HG03520 (cell line): ENCODE measurements around the gene SFMBT2.
"Not testable (repeated sequence)": the region's sequence is repeated elsewhere in the genome, so short reads cannot be mapped to it uniquely, and the experiment has no call there.

Source experiments
- ATAC-seq: cut with Tn5 transposase; IDR thresholded peaks from one replicate; pipeline ENCODE4 v1.9.1; 2021; ENCODE audit warnings: mild to moderate bottlenecking, moderate library complexity; ENCODE audit not compliant: unreplicated experiment

The SFMBT2 gene

GRCh38 chr10:7301006-7301778, 109.6 kb downstream of the SFMBT2 start:
- ATAC-seq = no peak

GRCh38 chr10:7300384-7300971, 110.4 kb downstream of the SFMBT2 start:
- no peak for ATAC-seq

DNA sequence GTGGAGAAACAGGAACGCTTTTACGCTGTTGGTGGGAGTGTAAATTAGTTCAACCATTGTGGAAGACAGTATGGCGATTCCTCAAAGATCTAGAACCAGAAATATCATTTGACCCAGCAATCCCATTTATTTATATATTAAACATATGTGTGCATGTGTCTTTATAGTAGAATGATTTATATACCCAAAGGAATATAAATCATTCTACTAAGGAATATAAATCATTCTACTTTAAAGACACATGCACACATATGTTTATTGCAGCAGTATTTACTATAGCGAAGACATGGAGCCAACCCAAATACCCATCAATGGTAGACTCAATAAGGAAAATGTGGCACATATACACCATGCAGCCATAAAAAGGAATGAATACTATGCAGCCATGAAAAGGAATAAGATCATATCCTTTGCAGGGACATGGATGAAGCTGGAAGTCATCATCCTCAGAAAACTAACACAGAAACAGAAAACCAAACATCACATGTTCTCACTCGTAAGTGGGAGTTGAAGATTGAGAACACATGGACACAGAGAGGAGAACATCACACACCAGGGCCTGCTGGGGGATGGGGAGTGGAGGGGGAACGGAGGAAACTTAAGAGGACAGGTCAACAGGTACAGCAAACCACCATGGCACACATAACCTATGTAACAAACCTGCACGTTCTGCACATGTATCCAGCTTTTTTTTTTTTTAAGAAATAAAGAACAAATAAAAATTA, 111.1 kb downstream of the SFMBT2 start:
- ATAC-seq = not testable (repeated sequence)

DNA sequence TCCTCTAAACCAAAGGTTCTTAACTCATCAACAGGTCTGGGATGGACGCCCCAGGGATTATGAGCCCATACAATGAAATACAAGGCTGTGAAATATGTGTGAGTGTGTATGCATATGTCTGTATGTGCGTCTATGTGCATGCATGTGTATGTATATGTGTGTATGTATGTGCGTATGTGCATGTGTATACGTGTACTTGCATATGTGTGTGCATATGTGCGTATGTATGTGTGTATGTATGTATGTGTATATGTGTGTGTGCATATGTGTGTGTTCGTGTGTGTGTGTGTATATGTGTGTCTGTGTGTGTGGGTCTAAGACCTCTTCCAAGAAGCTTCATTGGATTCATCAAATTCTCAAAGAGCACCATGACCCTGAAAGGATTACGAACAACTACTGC, 112.3 kb downstream of the SFMBT2 start:
- no peak for ATAC-seq

GRCh38 chr10:7297094-7297493, 113.7 kb downstream of the SFMBT2 start:
- ATAC-seq = no peak

DNA sequence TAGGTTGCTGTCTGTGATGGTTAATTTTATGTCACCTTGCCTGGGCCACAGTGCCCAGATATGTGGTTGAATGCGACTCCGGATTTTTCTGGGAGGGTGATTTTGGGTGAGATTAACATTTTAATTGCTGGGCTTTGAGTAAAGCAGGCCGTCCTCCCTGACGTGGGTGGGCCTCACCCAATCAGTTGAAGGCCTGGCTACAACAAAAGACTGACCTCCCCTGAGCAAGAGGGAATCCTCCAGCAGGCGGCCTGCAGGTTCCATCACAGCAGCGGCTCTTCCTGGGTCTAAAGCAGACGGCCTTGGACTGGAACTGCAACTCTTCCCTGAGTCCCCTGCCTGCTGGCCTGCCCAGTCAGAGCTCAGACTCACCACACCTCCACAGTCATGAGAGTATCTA, 114.2 kb downstream of the SFMBT2 start:
- no peak for ATAC-seq

- ATAC-seq = no peak
These were observed 114.8 kb downstream of the SFMBT2 start for GRCh38 chr10:7296076-7296475.

- ATAC-seq = no peak
These were observed 117.4 kb downstream of the SFMBT2 start for GRCh38 chr10:7293378-7293920.

DNA sequence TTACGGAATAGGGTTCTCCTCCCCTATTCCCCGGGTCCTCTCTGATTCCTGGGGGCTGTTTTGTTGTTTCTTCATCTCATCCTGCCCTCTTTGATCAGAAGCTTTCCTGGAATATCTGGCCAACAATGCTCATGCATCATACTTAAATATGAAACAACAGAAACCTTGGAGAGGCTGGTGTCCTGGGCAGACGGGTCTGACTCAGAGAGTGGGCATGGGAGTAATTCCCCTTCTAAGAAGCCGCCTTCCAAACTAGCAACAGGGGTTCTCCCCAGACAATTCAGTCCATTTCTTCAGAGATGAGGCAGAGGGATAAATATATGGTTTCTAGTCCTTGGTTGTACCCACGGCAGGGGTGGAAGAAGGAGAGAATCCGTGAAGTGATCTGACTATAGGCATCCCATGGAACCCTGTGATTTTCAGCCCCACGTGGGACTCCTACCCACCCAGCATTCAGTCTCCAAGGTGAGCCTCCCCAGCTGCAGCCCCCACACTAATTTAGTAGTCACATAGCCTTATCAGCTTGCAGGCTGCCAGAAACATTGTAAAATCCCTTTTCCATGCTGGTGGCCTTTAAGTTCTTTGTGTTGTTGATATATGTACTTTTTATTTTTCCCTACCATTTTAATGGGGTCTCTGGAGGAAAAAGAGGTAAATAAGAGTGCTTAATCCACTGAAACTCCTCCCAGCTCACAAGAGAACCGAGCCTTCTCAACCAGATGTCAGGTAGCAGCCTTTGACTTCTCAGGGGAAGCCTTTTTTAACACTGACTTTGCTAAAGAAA, 119.2 kb downstream of the SFMBT2 start:
- ATAC-seq = no peak

GRCh38 chr10:7288060-7288690, 122.7 kb downstream of the SFMBT2 start:
- no peak for ATAC-seq

GRCh38 chr10:7287377-7287776, 123.5 kb downstream of the SFMBT2 start:
- ATAC-seq = no peak

DNA sequence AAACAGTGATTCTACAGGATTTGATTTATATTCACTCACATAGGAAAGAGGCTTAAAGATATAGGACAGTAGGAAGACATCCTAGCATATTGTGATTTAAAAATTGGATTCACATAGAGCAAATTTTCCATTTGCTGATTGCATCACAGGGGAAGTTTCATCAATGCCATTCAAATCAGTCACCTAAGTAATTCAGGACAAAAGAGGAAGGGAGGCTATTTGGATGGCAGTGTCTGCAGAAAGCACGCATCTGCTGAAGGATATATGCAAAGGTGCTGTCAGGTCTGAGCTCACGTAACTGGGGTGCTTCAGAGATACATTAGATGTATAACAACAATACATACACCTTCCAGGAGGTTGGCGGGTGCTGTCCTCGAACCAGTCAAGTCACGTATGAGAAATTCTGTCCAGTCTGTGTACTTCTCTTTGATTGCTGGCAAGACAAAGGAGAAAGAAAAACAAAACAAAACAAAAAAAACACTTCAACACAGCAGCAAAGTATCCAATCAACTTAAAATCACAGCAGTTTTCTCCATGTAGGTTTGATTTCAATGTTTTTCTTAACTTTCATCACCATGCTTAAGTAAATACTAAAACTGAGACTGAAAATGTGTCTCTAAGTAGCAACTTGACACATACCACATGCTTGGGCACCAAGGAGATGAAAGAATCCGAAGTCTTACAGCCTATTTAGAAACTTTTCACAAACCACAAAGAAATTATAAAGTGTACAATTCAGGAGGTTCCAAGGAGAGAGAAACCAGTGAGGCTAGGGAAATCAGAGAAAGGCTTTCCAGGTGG, 125.1 kb downstream of the SFMBT2 start:
- no peak for ATAC-seq

DNA sequence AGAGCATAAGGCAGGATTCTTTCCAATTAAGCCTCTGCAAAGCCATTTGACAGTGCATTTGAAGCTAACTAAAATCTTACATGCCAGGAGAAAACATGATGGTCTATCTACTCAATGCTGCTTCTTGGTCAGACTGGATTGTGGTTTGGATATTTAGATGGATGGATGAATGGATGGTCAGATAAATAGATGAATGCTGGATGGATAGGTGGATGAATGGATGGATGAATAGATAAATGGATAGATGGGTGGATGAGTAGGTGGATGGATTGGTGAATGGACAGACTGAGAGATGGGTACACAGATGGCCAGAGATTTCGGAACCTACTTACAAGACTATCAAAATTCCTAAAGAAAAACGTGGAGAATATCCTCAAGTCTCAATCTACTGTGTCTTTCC, 127.6 kb downstream of the SFMBT2 start:
- ATAC-seq = no peak

DNA sequence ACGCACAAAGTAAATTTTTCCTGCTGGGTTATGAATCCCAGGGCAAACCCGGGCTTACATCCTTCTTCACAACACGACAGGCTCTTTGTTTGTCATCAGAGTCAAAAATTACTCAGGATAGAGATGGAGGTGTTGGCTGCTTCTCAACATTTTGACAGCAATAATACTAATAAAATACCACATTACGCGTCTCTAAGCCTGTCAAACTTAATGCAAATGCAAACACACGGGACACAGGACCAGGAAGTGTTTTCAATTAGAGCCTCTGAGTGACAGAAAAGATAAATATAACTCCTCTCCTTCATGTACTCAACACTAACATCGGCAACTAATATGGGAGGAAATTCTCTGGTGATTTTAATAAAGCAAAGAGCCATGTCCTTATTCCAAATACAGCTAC, 128.4 kb downstream of the SFMBT2 start:
- no peak for ATAC-seq

GRCh38 chr10:7281429-7281828, 129.4 kb downstream of the SFMBT2 start:
- ATAC-seq = no peak

DNA sequence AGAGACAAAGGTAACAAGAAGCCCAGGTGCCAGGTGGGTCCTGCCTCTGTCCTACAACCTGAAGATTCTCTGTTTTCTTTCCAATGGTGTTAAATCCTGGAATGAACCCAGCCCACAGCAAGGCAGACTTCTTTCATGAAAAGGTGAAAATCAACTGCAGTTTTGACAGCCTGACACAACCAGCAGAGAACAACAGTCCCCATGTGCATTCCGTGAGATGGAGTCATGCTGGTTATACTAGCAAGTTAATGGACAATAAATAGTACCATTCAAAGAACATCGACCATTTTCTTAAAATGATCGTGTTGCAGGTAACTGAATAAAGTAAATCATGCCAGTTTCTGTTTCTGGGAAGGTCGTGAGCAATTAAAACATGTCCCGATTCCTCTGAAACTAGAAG, 131.5 kb downstream of the SFMBT2 start:
- no peak for ATAC-seq

- no peak for ATAC-seq
These were observed 133.0 kb downstream of the SFMBT2 start for GRCh38 chr10:7277867-7278266.

DNA sequence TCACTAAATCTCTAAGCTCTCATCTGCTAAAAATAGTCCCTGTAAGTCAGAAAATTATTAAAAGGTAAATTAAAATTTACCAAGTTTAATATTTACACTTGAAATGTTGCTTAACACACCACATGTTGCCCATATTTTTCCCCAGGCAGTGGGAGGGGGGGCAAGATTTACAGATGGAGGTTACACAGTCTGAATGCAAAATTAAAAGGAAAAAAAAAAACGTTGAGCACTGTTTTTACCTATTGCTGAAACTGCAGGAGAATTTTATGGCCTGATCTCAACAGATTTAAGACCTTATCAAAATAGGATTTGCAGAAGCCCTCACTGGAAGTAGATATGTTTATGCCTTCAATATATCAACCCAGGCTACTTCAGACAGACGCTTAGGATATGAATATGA, 133.4 kb downstream of the SFMBT2 start:
- no peak for ATAC-seq

GRCh38 chr10:7275761-7276440, 134.9 kb downstream of the SFMBT2 start:
- no peak for ATAC-seq
